Amygdala (tissue), 56 donors: ENCODE measurements around the gene POMGNT1.

ENCODE experiments used
- DNase-seq, 56 donors: peaks; one replicate each; lab custom pipeline; 2025; lab: John Stamatoyannopoulos, UW

The POMGNT1 gene

DNA sequence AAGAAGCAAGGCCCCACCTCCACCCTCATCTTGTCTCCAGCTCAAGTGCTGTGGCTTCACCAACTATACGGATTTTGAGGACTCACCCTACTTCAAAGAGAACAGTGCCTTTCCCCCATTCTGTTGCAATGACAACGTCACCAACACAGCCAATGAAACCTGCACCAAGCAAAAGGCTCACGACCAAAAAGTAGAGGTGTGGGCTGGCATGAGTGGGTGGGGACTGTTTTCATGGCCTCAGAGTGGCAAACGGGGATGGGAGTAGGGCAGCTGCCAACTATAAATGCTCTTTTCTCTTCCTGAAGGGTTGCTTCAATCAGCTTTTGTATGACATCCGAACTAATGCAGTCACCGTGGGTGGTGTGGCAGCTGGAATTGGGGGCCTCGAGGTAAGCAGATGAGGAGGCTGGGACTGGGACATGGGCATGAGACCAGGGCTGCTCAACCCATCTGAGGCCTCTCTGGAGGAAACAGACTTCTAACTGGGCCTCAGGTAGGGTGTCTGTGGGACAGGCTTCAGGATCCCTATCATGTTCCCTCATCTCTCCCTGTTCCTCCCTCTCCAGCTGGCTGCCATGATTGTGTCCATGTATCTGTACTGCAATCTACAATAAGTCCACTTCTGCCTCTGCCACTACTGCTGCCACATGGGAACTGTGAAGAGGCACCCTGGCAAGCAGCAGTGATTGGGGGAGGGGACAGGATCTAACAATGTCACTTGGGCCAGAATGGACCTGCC is 13.1 kb downstream of the POMGNT1 start:
- DNase-seq: no peak

DNA sequence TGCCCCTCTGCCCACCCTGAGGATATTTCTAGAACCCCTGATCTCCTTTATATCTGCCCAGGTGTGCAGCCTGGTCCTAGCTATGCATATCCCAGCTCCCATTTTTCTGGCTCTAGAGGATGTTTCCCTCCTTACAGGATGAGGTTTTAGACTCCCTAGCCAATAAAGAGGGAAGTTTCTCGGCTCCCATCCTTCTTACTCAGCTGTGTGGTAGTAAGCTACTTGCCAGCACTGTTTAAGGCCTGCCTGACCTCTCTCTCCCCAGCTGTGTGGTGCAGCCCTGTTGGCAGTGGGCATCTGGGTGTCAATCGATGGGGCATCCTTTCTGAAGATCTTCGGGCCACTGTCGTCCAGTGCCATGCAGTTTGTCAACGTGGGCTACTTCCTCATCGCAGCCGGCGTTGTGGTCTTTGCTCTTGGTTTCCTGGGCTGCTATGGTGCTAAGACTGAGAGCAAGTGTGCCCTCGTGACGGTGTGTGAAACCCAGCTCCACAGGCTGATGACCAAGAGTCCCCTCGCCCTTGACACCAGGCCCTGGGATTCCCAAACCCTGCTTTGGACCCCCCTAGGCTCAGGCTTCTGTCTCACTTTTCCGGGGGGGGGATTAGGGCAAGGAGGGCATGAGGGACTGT is 14.2 kb downstream of the POMGNT1 start:
- no peak for DNase-seq

DNA sequence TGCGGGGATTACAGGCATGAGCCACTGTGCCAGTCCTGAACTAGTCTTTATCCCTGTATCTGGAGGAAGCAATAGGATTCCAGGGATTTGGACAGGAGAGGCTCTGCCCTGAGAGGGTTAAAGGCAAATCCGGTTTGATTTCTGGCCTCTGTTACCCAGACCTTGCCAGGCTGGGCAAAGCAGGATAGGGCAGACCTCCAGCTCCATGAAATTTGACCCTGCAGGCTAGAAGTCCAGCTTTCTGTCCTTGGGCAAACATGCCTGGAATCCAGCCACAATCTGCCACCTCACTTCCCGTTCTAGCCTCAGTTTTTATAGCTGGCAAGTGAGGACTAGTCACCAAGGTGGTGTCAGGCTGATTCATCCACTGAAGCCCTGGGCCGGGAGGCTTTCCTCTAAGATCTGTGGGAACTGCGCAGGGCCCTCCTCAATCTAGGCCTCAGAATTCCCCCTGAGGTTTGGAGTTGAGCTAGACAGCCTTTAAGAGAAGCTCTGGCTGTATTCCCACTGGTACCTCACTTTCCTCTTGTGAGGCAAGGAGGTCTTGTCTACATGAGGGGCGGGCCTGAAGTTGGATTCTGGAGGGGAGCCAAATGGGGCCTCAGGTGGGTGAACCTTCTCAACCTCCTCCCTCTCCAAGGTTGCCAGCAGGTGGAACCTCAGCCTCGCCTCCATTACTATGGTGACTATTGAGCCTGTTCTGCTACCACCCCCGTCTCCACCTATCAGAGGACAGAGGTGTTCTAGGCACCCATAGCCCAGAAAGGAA is 15.0 kb downstream of the POMGNT1 start:
- peak in 5 of 56 donors; percentile 12 to 41 (median 25) for DNase-seq

DNA sequence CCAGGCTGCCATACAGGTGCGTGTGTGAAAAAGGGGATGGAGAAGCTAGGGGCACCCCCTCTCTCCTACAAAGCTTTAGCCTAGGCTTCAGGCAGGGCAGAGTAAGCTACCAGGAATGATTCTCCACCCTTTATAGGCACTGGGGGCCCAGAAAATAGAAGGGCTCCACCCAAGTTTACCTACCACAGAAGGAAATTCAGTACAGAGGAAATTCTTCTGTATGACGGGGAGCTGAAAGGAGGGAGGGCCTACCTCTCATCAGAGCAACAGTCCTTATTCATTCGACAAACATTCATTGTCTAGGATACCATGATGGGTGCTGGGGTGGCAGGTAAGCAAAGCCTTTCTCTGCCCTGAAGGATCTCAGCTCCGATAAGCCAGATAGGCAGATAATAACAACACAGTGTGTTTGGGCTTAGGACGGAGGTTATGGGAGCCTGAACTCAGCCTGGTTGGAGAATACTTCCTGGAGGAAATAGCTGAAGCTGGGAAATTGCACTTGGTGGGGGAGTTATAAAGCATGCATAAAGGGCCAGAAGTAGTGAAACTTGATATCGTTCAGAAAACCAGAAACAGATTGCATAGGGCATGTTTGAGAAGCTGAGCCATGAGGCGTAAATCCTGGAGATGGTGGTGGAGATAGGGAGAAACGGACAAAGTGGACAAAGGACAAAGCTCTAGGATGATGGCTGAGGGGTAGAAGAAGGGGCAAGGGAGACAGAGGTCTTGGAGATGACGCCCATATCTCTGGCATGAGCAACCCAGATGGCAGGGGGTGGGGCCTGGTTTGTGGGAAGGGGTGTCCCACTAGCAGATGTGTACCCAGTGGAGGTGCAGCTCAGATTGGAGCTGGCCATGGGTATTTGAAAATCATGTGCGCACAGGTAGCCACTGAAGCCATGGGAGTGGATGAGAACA is 16.6 kb downstream of the POMGNT1 start:
- DNase-seq: no peak

DNA sequence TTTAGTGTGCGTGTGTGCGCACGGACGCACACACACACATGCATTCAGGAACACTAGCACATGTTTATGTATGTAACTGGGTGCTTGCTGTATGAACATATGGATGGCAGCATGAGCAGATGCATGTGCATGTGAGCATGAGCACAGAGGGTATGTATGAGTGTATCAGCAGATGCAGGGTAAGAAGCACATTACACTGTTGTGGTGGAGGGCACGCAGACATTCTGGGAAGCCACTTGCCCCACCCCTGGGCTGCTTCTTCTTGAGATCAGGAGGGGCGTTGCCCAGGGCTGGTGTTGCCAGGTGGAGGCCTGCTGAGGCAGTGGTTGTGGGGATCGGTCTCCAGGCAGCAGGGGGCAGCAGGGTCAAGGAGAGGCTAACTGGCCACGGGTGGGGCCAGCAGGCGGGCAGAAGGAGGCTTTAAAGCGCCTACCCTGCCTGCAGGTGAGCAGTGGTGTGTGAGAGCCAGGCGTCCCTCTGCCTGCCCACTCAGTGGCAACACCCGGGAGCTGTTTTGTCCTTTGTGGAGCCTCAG is 18.1 kb downstream of the POMGNT1 start:
- DNase-seq: peak in 18 of 56 donors; percentile 7 to 52 (median 22)

DNA sequence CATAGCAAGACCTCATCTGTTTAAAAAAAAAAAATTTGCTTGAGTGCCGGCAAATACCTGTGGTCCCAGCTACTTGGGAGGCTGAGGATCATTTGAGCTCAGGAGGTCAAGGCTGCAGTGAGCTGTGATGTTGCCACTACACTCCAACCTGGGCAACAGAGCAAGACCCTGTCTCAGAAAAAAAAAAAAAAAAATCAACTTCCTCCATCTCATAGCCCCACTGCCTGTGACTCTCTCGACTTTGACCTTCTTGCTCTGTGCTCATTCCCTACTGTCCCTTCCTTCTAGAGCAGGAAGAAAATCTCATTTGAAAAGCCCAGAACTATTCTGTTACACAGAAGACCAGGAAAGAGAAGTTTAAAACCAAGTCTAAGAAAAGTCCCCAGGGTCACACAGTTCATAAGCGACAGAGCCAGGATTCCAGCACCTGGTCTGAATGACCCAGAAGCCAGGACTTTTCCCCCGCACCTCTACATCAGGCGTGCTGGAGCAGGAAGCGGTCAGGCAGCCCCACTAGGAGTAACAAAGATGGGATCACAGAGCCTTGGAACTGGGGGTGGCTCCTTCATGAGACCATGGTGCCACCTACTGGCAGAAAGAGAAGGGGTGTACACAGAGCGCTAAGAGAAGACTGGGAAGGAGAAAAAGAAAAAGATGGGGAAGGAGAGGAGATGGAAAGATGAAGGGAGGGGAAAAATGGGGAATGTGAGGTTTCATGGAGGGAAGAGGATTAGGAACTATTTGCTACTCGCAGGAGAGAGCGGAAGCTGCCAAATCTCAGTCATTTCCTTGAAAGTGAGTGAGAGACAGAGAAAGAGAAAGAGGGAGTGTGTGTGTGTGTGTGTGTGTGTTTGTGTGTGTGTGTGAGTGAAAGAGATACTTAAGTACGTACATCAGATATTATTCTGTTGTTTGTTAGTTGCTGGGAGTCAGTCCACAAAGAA is 18.8 kb downstream of the POMGNT1 start:
- peak in 52 of 56 donors; percentile 13 to 90 (median 60) for DNase-seq

DNA sequence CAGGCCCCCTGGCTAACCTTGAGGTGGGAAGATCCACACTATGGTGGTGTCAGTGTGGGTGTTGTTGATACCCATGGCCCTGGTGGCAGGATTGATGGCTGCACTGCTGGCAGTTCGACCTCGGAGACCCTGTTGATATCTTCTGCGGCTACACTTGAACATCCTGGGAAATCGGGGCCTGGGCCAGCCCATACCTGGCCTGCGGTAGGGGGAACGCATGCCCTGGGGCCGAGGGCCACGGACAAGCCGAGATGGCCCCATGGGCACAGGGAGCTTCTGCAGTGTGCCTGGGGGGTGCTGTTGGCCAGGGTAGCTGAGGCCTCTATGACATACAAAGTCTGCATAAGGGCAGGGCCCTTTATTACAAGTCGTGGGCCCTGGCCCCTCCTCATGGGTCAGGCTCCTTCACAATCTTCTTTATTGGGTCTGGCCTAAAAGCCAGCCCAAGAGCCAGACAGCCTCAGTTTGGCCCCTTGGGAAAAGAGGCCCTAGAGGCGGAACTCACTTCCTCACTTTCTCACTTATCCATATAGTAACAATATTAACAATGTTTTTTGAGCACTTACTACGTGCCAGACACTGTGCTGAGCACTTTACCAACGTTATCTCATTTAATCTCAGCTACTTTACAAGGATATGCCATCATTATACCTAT is 21.9 kb downstream of the POMGNT1 start, which contains the start of gene P3R3URF:
Gene P3R3URF (minus strand): TSS at position 278 of the 655 bp plus-strand sequence. CDS start 17 bp downstream, at position 261.
- DNase-seq: no peak

DNA sequence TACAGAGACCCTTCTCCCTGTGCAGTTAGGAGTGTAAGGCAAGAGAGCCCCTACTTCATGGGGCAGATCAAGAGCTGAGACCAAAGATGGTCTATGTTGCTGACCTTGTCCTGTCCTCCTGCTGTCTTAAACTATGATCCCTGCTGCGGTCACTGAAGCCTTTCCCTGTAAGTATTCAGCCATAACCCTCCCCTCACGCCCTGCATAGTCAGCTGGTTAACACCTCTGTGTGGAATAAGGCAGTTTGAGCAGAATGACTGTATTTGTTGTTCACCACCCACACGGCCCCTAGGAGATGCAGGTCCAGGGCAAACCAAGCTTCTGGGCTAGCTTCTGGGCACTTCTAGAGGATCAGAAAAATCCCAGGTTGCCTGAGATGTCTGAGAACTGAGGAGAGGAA is 23.0 kb downstream of the POMGNT1 start:
- peak in 1 of 56 donors; percentile 21 for DNase-seq

DNA sequence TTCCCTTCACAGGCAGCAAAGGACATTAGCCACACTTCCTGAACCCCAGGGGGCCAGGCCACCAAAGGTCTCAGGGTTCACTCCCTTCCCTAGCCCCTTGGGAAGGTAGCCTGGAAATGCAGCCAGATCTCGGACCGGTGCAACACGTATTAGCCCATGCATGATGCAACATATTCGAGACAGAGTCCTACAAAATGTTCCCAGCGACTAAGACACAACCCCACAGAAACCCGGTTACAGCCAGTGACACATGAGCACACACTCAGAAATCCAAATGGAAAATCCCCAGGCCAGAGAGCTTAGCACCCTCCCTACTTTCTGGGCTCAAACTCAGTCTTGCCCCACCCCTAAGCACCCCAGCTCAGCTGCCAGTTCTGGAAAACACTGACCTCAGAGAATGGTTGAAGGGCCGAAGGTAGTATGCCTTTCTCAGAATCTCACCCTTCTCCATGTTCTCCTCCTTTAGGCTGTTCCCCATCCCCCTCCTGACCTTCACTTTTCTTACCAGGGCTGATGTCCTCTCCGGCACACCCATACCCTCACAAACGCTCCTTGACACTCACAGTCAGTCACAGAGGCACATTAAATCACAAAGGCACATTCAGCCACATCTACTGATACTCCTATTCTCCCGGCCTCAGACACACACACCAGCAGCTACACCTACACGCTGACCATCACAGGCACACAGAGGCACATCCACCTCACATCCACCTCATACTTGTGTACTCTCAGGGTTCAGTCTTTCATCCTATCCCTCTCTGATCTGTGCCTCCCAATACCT is 23.6 kb downstream of the POMGNT1 start, which contains the start of gene TSPAN1:
Gene TSPAN1 (plus strand): TSS at position 640 of the 784 bp plus-strand sequence. CDS start 6,021 bp downstream, outside the sequence.
- DNase-seq: peak in 2 of 56 donors; percentile 14 to 15

DNA sequence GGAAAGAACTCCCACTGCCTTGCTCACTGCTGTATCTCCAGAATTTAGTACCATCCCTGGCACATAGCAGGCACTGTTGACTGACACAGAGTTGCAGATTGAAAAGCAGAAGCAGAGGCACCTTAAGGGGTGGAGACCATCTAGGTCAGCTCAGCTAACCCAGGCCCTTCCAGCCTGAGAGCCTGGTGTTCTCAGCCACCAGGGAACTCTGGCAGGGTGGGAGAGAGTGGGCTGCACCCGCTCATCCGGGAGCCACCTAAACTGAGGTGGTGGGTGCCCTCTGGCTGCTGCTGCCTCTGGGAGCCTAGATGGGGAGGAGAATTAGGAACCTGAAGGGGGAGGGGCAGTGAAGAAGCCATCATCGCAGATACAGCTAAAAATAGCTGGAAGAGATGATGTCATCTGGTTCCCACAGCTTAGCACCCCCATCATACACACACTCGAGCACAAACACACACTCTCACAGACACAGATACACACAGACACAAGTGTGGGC is 24.8 kb downstream of the POMGNT1 start:
- DNase-seq: peak in 13 of 56 donors; percentile 10 to 61 (median 36)

DNA sequence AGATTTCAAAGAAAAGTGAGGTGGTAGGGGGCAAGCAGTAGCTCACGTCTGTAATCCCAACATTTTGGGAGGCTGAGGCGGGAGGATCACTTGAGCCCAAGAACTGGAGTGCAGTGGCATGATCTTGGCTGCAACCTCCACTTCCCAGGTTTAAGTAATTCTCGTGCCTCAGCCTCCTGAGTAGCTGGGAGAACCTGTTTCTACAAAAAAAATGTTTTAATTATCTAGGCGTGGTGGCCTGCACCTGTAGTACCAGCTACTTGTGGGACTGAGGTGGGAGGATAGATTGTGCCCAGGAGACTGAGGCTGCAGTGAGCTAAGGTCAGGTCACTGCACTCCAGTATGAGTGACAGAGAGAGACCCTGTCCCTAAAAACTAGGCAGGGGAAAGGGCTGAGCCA is 25.9 kb downstream of the POMGNT1 start:
- no peak for DNase-seq

DNA sequence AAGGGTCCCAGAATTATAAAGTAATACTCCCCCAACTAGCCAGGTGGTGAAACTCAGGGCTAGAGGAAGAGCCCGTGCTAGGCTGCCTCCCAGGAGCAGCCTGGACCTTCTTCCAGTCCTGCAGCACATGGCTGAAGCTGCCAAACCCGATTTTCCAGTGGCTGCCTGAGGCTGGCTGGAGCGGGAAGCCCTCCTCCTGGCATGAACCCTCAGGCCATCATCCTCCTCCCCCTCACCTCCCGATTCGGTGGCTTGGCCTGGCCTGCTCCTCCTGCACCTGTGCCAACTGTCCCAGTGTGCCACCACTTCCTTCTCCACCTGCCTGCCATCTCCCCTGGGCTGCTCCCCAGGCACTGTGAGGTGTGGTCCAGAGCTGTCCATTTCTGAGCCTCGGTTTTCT is 26.4 kb downstream of the POMGNT1 start:
- peak in 1 of 56 donors; percentile 12 for DNase-seq

DNA sequence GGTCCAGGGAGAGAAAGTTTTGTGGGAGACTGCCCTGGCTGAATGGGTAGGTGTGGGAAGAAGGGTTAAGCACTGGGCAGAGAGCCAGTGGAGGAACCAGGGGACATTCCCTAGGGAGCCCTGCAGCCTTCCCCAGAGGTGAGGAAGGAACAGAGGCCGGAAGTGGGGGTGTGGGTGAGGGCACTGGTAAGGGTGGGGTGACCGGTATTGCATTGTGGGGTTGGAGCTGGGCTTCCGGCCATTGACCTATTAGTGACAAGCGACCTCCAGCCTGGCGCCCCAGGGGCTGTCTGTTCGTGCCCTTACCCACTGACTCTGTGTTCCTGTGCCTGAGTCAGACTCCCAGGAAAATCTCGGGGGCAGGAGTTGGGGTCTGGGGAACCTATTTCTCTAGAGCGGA is 26.9 kb downstream of the POMGNT1 start:
- no peak for DNase-seq

DNA sequence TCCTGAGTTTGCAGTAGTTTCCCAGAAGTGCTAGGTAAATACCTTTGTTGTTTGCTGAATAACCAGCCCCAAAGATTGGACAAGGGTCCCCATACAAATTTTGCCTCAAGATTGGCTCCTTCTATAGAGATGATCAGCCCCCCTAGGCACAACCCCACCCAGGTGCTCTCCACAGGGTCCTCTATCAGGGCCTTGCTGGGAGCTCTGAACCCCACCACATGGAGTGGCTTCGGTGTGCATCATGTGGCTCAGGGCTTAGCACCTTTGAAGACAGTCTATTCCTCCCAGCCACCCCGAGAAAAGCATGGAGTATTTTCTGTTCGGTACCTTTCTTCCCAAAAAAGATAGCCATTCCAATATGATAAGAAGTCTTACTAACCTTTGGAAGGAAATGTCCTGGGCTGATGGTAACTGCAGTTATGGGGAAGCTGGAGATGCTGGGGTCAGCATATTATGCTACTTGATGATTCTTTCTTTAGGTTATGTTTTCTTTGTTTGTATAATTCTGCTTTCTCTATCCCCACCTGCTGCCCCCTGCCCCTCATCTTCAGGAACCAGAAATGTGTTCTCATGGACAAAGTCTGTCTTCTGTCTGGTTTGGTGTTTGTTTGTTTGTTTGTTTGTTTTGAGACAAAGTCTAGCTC is 28.3 kb downstream of the POMGNT1 start:
- no peak for DNase-seq

DNA sequence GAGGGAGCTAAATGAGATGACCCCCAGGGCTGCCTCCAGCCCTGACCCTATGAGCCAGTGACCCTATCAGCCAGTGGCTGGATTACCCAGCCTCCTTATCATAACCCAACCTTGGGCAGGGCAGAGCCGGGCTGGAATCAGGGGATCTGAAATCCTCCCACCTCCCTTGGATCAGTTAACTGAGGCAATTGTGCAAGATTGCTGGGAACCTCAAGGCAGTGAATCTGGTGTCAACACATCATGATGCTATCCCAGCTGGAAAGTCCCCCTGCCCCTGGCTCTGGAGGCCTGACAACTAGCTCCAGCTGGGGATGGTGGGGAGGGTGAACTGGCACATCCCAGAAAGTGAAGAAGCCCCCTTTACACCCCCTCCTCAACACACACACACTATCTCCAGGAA is 29.8 kb downstream of the POMGNT1 start:
- DNase-seq: no peak
